Activated T-cell treated with anti-CD3 and anti-CD28 coated beads, Interleukin-2, amount 50 U/mL, for 1 hour (primary cell): ENCODE data around the gene NNT.
"Not testable (repeated sequence)": the region's sequence is repeated elsewhere in the genome, so short reads cannot be mapped to it uniquely, and the experiment has no call there.

Experiments used
- DNase-seq: peaks from one replicate; pipeline ENCODE4 v3.0.0-alpha.2; 2020

Gene NNT

GRCh38 chr5:43730832-43731342 lies 127.9 kb downstream of the NNT start:
- no peak for DNase-seq

- no peak for DNase-seq
Observed at GRCh38 chr5:43731573-43731972, 128.6 kb downstream of the NNT start.

GRCh38 chr5:43745923-43746548 lies 143.1 kb downstream of the NNT start:
- not testable (repeated sequence) for DNase-seq

- no peak for DNase-seq
Observed at GRCh38 chr5:43750809-43751208, 147.8 kb downstream of the NNT start.

GRCh38 chr5:43753069-43753468 lies 150.1 kb downstream of the NNT start:
- no peak for DNase-seq
